ENCODE data around the gene ZNF747.

ZNF747 gene

GRCh38 chr16:30533146-30533522 lies 1.5 kb downstream of the ZNF747 start:
- no peak for DNase-seq
- H3K4me3 ChIP-seq (ENCODE audit: low read depth, low read length): no peak overlapping the region
- H3K9me3 ChIP-seq (ENCODE audit: severe bottlenecking): no peaks in the 10 kb centered on the region
- no peaks in the 10 kb centered on the region for H3K27me3 ChIP-seq (ENCODE audit: insufficient read depth, low read depth, severe bottlenecking)
- peaks cover 19% of the 10 kb centered on the region for H3K36me3 ChIP-seq
- no peak overlapping the region for H3K27ac ChIP-seq
- no peak for TF ChIP-seq CTCF (IDR thresholded peaks at IDR 0.05; ENCODE audit: low read depth, low read length)

- H3K9me3 ChIP-seq (ENCODE audit: severe bottlenecking): no peaks in the 10 kb centered on the region
- no peaks in the 10 kb centered on the region for H3K27me3 ChIP-seq (ENCODE audit: insufficient read depth, low read depth, severe bottlenecking)
- no peak for DNase-seq
- no peak for TF ChIP-seq CTCF (IDR thresholded peaks at IDR 0.05; ENCODE audit: low read depth, low read length)
- no peak overlapping the region for H3K4me3 ChIP-seq (ENCODE audit: low read depth, low read length)
- no peak overlapping the region for H3K27ac ChIP-seq
- peaks cover 19% of the 10 kb centered on the region for H3K36me3 ChIP-seq
Measured at GRCh38 chr16:30532285-30533145, 2.1 kb downstream of the ZNF747 start.

- Histone ChIP-seq H3K9me3 (ENCODE audit: severe bottlenecking) (no peaks in the 10 kb centered on the region), H3K27me3 (ENCODE audit: insufficient read depth, low read depth, severe bottlenecking) (no peaks in the 10 kb centered on the region), H3K27ac (no peak overlapping the region), H3K4me3 (ENCODE audit: low read depth, low read length) (no peak overlapping the region), H3K36me3 (peaks cover 19% of the 10 kb centered on the region)
- no peak for DNase-seq
- TF ChIP-seq CTCF (IDR thresholded peaks at IDR 0.05; ENCODE audit: low read depth, low read length): no peak
Measured at GRCh38 chr16:30530163-30531037, 4.3 kb downstream of the ZNF747 start.

- Histone ChIP-seq H3K36me3 (peaks cover 31% of the 10 kb centered on the region), H3K9me3 (ENCODE audit: severe bottlenecking) (no peaks in the 10 kb centered on the region), H3K27ac (no peak overlapping the region), H3K27me3 (ENCODE audit: insufficient read depth, low read depth, severe bottlenecking) (no peaks in the 10 kb centered on the region), H3K4me3 (ENCODE audit: low read depth, low read length) (no peak overlapping the region)
- no peak for TF ChIP-seq CTCF (IDR thresholded peaks at IDR 0.05; ENCODE audit: low read depth, low read length)
- DNase-seq: no peak
Measured at GRCh38 chr16:30528799-30529457, 5.7 kb downstream of the ZNF747 start.

- peak overlapping the region; percentile 21 for H3K4me3 ChIP-seq (ENCODE audit: low read depth, low read length)
- no peaks in the 10 kb centered on the region for H3K27me3 ChIP-seq (ENCODE audit: insufficient read depth, low read depth, severe bottlenecking)
- no peak for DNase-seq
- H3K9me3 ChIP-seq (ENCODE audit: severe bottlenecking): no peaks in the 10 kb centered on the region
- H3K27ac ChIP-seq: peak overlapping the region; percentile 70
- H3K36me3 ChIP-seq: peaks cover 31% of the 10 kb centered on the region
- no peak for TF ChIP-seq CTCF (IDR thresholded peaks at IDR 0.05; ENCODE audit: low read depth, low read length)
Measured at GRCh38 chr16:30527635-30528178, 7.0 kb downstream of the ZNF747 start.
